Measurements from ENCODE around the gene SCN1A. TPM values are rescaled to one million over a fixed set of nuclear protein-coding genes. Genes with fewer than 3 reads are reported as not detected.

Gene SCN1A
- total and polyA plus RNA-seq, 2 of the 13 experiments (the other 11 are each of a cell fraction or from before 2014, with no cell fraction given): 19.9 to 39.4 TPM

- TF ChIP-seq, protein P1, sequence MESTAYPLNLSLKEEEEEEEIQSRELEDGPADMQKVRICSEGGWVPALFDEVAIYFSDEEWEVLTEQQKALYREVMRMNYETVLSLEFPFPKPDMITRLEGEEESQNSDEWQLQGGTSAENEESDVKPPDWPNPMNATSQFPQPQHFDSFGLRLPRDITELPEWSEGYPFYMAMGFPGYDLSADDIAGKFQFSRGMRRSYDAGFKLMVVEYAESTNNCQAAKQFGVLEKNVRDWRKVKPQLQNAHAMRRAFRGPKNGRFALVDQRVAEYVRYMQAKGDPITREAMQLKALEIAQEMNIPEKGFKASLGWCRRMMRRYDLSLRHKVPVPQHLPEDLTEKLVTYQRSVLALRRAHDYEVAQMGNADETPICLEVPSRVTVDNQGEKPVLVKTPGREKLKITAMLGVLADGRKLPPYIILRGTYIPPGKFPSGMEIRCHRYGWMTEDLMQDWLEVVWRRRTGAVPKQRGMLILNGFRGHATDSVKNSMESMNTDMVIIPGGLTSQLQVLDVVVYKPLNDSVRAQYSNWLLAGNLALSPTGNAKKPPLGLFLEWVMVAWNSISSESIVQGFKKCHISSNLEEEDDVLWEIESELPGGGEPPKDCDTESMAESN (CRISPR knock-in tag; conservative IDR thresholded peaks at IDR 0.05): peak; percentile 46; the same call in 1 of the 2 replicates
- peak; percentile 67 for TF ChIP-seq PAXIP1 (CRISPR knock-in tag; conservative IDR thresholded peaks at IDR 0.05)
- no peak for TF ChIP-seq REL (CRISPR knock-in tag; conservative IDR thresholded peaks at IDR 0.05)
- TF ChIP-seq HNF4G (IDR thresholded peaks at IDR 0.05; ENCODE audit: borderline replicate concordance, low read depth, low read length): peak; percentile 59
- TF ChIP-seq HNF4G (CRISPR knock-in tag; IDR thresholded peaks at IDR 0.05; ENCODE audit: borderline replicate concordance, low read depth): no peak
- 0 out of 2 replicates have a peak, but pooled peaks have one; percentile 7 for TF ChIP-seq NR2F6 (IDR thresholded peaks at IDR 0.05)
- TF ChIP-seq NR2F6 (CRISPR knock-in tag; IDR thresholded peaks at IDR 0.05): no peak
- TF ChIP-seq CBX2 (IDR thresholded peaks at IDR 0.05; ENCODE audit: low read depth, low read length): no peak
- TF ChIP-seq CBX2 (CRISPR knock-in tag; IDR thresholded peaks at IDR 0.05; ENCODE audit: low read depth): no peak
- no peak for TF ChIP-seq ZBTB26 (CRISPR knock-in tag; IDR thresholded peaks at IDR 0.05; ENCODE audit: borderline replicate concordance)
- TF ChIP-seq ATF1 (CRISPR knock-in tag; IDR thresholded peaks at IDR 0.05): 0 out of 2 replicates have a peak, but pooled peaks have one; percentile 41
- peak; percentile 10; the same call in 1 of the 2 replicates for TF ChIP-seq GATAD2A (CRISPR knock-in tag; IDR thresholded peaks at IDR 0.05)
- TF ChIP-seq ATM (IDR thresholded peaks at IDR 0.05; ENCODE audit: borderline replicate concordance): no peak
- TF ChIP-seq, protein P2, sequence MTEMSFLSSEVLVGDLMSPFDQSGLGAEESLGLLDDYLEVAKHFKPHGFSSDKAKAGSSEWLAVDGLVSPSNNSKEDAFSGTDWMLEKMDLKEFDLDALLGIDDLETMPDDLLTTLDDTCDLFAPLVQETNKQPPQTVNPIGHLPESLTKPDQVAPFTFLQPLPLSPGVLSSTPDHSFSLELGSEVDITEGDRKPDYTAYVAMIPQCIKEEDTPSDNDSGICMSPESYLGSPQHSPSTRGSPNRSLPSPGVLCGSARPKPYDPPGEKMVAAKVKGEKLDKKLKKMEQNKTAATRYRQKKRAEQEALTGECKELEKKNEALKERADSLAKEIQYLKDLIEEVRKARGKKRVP (CRISPR knock-in tag; IDR thresholded peaks at IDR 0.05): no peak
- peak; percentile 54; the same call in 1 of the 2 replicates for TF ChIP-seq SP5 (CRISPR knock-in tag; IDR thresholded peaks at IDR 0.05; ENCODE audit: borderline replicate concordance, low read depth)
- no peak for TF ChIP-seq ADNP (CRISPR knock-in tag; IDR thresholded peaks at IDR 0.05)
- TF ChIP-seq ZMYM4 (CRISPR knock-in tag; IDR thresholded peaks at IDR 0.05): peak; percentile 6
- 0 out of 2 replicates have a peak, but pooled peaks have one; percentile 65 for TF ChIP-seq RORA (CRISPR knock-in tag; IDR thresholded peaks at IDR 0.05)
- TF ChIP-seq ASH2L (IDR thresholded peaks at IDR 0.05; ENCODE audit: insufficient read length, low read depth, low read length): peak; percentile 52
These were observed 29.2 kb upstream of the SCN1A start (continued) for GRCh38 chr2:166156985-166157490.
